HepG2 (cell line): Measurements from ENCODE around the gene EDEM1. TPM values are rescaled to one million over a fixed set of nuclear protein-coding genes. Genes with fewer than 3 reads are reported as not detected.

Source experiments
- ATAC-seq: fragments of 200-7000 bp; cut with Tn5 transposase; 3 replicates; pipeline ENCODE4 v1.9.1; 2020; ENCODE audit warnings: mild to moderate bottlenecking, moderate library complexity
- BruUV-seq: library from RNA; stranded (reverse); fragments of 400-500 nt; replicated peaks from 2 replicates; lab custom pipeline; 2021; lab: Mats Ljungman, UMichigan
- CTCF ChIA-PET: fragments of 300-600 bp; formaldehyde crosslinking; extraction: SDS; loops from one replicate; lab custom pipeline; 2021; ENCODE audit warnings: low total read pairs, inconsistent platforms, low intra/inter-chr PET ratio; lab: Yijun Ruan, JAX
- POLR2A ChIA-PET: fragments of 350-600 bp; sonication (Branson Sonifier 250); formaldehyde crosslinking; loops from one replicate; lab custom pipeline; 2020; ENCODE audit warnings: antibody characterized with exemption, inconsistent platforms; lab: Yijun Ruan, JAX
- DNase-seq: peaks from one replicate; pipeline ENCODE4 v3.0.0-alpha.2; 2015; ENCODE audit warnings: low spot score
- FAIRE-seq: peaks from 3 replicates; lab custom pipeline; 2011; peaks lifted over from hg19 to GRCh38; lab: Jason Lieb, UNC
- H2AFZ ChIP-seq: one replicate; pipeline ENCODE4 v1.6.1; 2011; ENCODE audit warnings: low read length, inconsistent platforms
- H3K27ac ChIP-seq: fragments of 300-600 bp; 3 replicates; pipeline ENCODE4 v1.8.0; 2011; ENCODE audit warnings: mixed run types, mild to moderate bottlenecking, mixed read lengths, low read length, inconsistent platforms; ENCODE audit not compliant: insufficient read depth; ENCODE audit errors: extremely low read length
- H3K27me3 ChIP-seq, 2 experiments: fragments of 200-600 bp in 1 of 2; 2 replicates in 1 of 2; 3 replicates in 1 of 2; pipeline versions ENCODE4 v1.6.0 to v1.8.0; 2011; ENCODE audit warnings: low read length in 2 of 2, mild to moderate bottlenecking in 2 of 2, moderate library complexity in 2 of 2, inconsistent platforms in 1 of 2; ENCODE audit not compliant: insufficient read depth in 2 of 2, control insufficient read depth in 1 of 2
- H3K36me3 ChIP-seq, 2 experiments: fragments of 200-600 bp in 1 of 2; replicated peaks in 1 of 2; 2 replicates in 1 of 2; 3 replicates in 1 of 2; pipeline versions ENCODE4 v1.5.1 to v1.8.0; 2011; ENCODE audit warnings: low read length in 2 of 2, inconsistent platforms in 1 of 2; ENCODE audit not compliant: insufficient read depth in 2 of 2, control insufficient read depth in 1 of 2
- H3K4me1 ChIP-seq: 2 replicates; pipeline ENCODE4 v1.5.1; 2012; ENCODE audit warnings: low read length, inconsistent platforms; ENCODE audit not compliant: insufficient read depth
- H3K4me2 ChIP-seq: 2 replicates; pipeline ENCODE4 v1.6.0; 2011; ENCODE audit warnings: low read depth, low read length, inconsistent platforms
- H3K4me3 ChIP-seq, 3 experiments: fragments of 200-600 bp in 1 of 3; sonication (generic), shearing (Covaris generic) in 1 of 3; replicated peaks in 1 of 3; 2 replicates each; pipeline ENCODE4 v1.5.1; 2011 to 2016; ENCODE audit warnings: low read length in 3 of 3, inconsistent platforms in 2 of 3, low read depth in 2 of 3, mild to moderate bottlenecking in 2 of 3, control low read depth in 1 of 3, mixed read lengths in 1 of 3; ENCODE audit not compliant: insufficient read depth in 1 of 3
- H3K79me2 ChIP-seq: one replicate; pipeline ENCODE4 v1.6.1; 2011; ENCODE audit warnings: low read length, inconsistent platforms; ENCODE audit not compliant: insufficient read depth
- H3K9ac ChIP-seq: 2 replicates; pipeline ENCODE4 v1.6.0; 2011; ENCODE audit warnings: mild to moderate bottlenecking, low read depth, low read length, inconsistent platforms; ENCODE audit not compliant: insufficient read depth
- H3K9me3 ChIP-seq: 2 replicates; pipeline ENCODE4 v1.5.1; 2012; ENCODE audit warnings: mild to moderate bottlenecking, low read length
- H4K20me1 ChIP-seq: 2 replicates; pipeline ENCODE4 v1.6.0; 2011; ENCODE audit warnings: inconsistent platforms, mild to moderate bottlenecking, low read length, moderate library complexity; ENCODE audit not compliant: insufficient read depth
- AFF4 ChIP-seq: sonication (generic); formaldehyde crosslinking; IDR thresholded peaks from 2 replicates; pipeline ENCODE4 v1.4.0; 2020; ENCODE audit warnings: missing genetic modification reagents
- BRCA1 ChIP-seq: sonication (generic); formaldehyde crosslinking; IDR thresholded peaks from 2 replicates; pipeline ENCODE4 v1.4.0; 2020; ENCODE audit warnings: missing genetic modification reagents
- CEBPB ChIP-seq: IDR thresholded peaks from 2 replicates; pipeline ENCODE4 v1.6.1; 2011; ENCODE audit warnings: low read depth, low read length, improper control_type of control experiment, borderline replicate concordance
- CERS6 ChIP-seq: sonication (generic); formaldehyde crosslinking; IDR thresholded peaks from 2 replicates; pipeline ENCODE4 v1.5.0; 2020; ENCODE audit warnings: missing genetic modification reagents
- HMG20A ChIP-seq: IDR thresholded peaks from 2 replicates; pipeline ENCODE4 v1.6.1; 2016; ENCODE audit warnings: borderline replicate concordance
- HNRNPLL ChIP-seq: fragments of 200-400 bp; formaldehyde crosslinking; IDR thresholded peaks from 2 replicates; pipeline ENCODE4 v1.6.1; 2017; ENCODE audit warnings: mild to moderate bottlenecking, low read depth, low read length; ENCODE audit not compliant: poor library complexity, severe bottlenecking
- NR0B2 ChIP-seq: sonication (generic); formaldehyde crosslinking; IDR thresholded peaks from 2 replicates; pipeline ENCODE4 v1.4.0; 2020; ENCODE audit warnings: mild to moderate bottlenecking, missing genetic modification reagents
- RBFOX2 ChIP-seq: fragments of 200-400 bp; formaldehyde crosslinking; IDR thresholded peaks from 2 replicates; pipeline ENCODE4 v1.6.1; 2017; ENCODE audit warnings: low read depth, mild to moderate bottlenecking, low read length
- RNF219 ChIP-seq: sonication (generic); formaldehyde crosslinking; IDR thresholded peaks from 2 replicates; pipeline ENCODE4 v1.5.0; 2020; ENCODE audit warnings: mild to moderate bottlenecking, missing genetic modification reagents
- SETDB1 ChIP-seq: sonication (generic); formaldehyde crosslinking; IDR thresholded peaks from 2 replicates; pipeline ENCODE4 v1.5.1; 2020; ENCODE audit warnings: missing genetic modification reagents, mild to moderate bottlenecking, borderline replicate concordance
- ZFP36L2 ChIP-seq: sonication (generic); formaldehyde crosslinking; IDR thresholded peaks from 2 replicates; pipeline ENCODE4 v1.4.0; 2020; ENCODE audit warnings: missing genetic modification reagents
- ZFP90 ChIP-seq: sonication (generic); formaldehyde crosslinking; IDR thresholded peaks from 2 replicates; pipeline ENCODE4 v1.8.0; 2022; ENCODE audit warnings: missing genetic modification reagents, mild to moderate bottlenecking, inconsistent platforms, borderline replicate concordance
- ZNF230 ChIP-seq: sonication (generic); formaldehyde crosslinking; IDR thresholded peaks from 2 replicates; pipeline ENCODE4 v1.4.0; 2020; ENCODE audit warnings: mild to moderate bottlenecking, missing genetic modification reagents
- ZNF382 ChIP-seq: sonication (generic); formaldehyde crosslinking; IDR thresholded peaks from 2 replicates; pipeline ENCODE4 v1.5.0; 2020; ENCODE audit warnings: missing genetic modification reagents, mild to moderate bottlenecking, borderline replicate concordance
- ZNF580 ChIP-seq: IDR thresholded peaks from 2 replicates; pipeline ENCODE4 v1.6.1; 2016; ENCODE audit warnings: low read depth, borderline replicate concordance
- ZNF674 ChIP-seq: sonication (generic); formaldehyde crosslinking; IDR thresholded peaks from 2 replicates; pipeline ENCODE4 v1.5.0; 2020; ENCODE audit warnings: low read depth, mild to moderate bottlenecking, missing genetic modification reagents
- ZNF879 ChIP-seq: sonication (generic); formaldehyde crosslinking; IDR thresholded peaks from 2 replicates; pipeline ENCODE4 v1.8.1; 2023; ENCODE audit warnings: missing genetic modification reagents
- WGBS: methylation state at CpG from one replicate; pipeline ENCODE4 v1.1.6; 2017; ENCODE audit warnings: low lambda C conversion rate; 5-methylcytosine and 5-hydroxymethylcytosine counted together
- in situ Hi-C: cut with HindIII; loops from 2 replicates; pipeline ENCODE4 v1.10.0; 2017; ENCODE audit warnings: low pct_unique_long_range_greater_than_20kb; ENCODE audit not compliant: extremely low pct_ligation_motif_present
- intact Hi-C: fragments of 100-400 bp; cut with micrococcal nuclease; formaldehyde crosslinking; loops from one replicate; pipeline ENCODE4 v1.10.0; 2022; ENCODE audit not compliant: unreplicated experiment
- polyA plus RNA-seq, 8 experiments: library from polyadenylated mRNA; depleted of rRNA in 3 of 8; stranded (reverse) in 7 of 8; unstranded in 1 of 8; fragments of >200 nt; fragmentation: Illumina TruSeq in 4 of 8; extraction: Trizol in 4 of 8; gene quantifications; 2 replicates each; pipeline versions ENCODE4 v1.2.1 to v1.2.3, GENCODE V29; 2011 to 2016; ENCODE audit warnings: low read depth in 4 of 8, missing spikeins in 1 of 8, mixed read lengths in 1 of 8; ENCODE audit not compliant: insufficient read depth in 1 of 8
- total RNA-seq, 5 experiments: library from RNA; depleted of rRNA; stranded (reverse); fragments of >200 nt; fragmentation: Illumina TruSeq; extraction: Trizol; gene quantifications; 2 replicates each; pipeline ENCODE4 v1.2.3, GENCODE V29; 2016; ENCODE audit warnings: low read depth in 1 of 5

Gene EDEM1
- total and polyA plus RNA-seq, 2 of the 13 experiments (the other 11 are each of a cell fraction or from before 2014, with no cell fraction given), result 13.8 to 25.8 TPM

GRCh38 chr3:5217824-5218595 is 30.5 kb downstream of the EDEM1 start:
- peak overlapping the region; percentile 20 for H3K27ac ChIP-seq
- CTCF ChIA-PET, result no interaction called here
- H3K27me3 ChIP-seq, result no peaks in the 10 kb centered on the region
- BruUV-seq, result no TSS peak
- no peaks in the 10 kb centered on the region for H4K20me1 ChIP-seq
- in situ Hi-C loops (no loop called here), intact Hi-C loops (no loop called here)
- no peak overlapping the region for H3K9ac ChIP-seq
- POLR2A ChIA-PET, result no interaction called here
- TF ChIP-seq RNF219 (CRISPR knock-in tag), result no peak
- no peak for TF ChIP-seq HMG20A
- no peak for TF ChIP-seq ZNF674 (CRISPR knock-in tag)
- TF ChIP-seq AFF4 (CRISPR knock-in tag), result no peak
- TF ChIP-seq CERS6 (CRISPR knock-in tag), result no peak
- TF ChIP-seq BRCA1 (CRISPR knock-in tag), result no peak
- no peak for TF ChIP-seq ZFP90 (CRISPR knock-in tag)
- no peak for TF ChIP-seq ZNF230
- TF ChIP-seq ZNF382, result no peak
- no peak for TF ChIP-seq SETDB1 (CRISPR knock-in tag)
- no peak for TF ChIP-seq NR0B2 (CRISPR knock-in tag)
- TF ChIP-seq ZFP36L2 (CRISPR knock-in tag), result no peak
- TF ChIP-seq ZNF580 (CRISPR knock-in tag), result no peak
- TF ChIP-seq HNRNPLL, result no peak
- no peak for TF ChIP-seq ZNF879 (CRISPR knock-in tag)
- no peak for TF ChIP-seq CEBPB
- TF ChIP-seq RBFOX2, result no peak
- H3K4me1 ChIP-seq, result peaks cover 33% of the 10 kb centered on the region
- H3K79me2 ChIP-seq, result no peaks in the 10 kb centered on the region
- FAIRE-seq (no peak), ATAC-seq (no peak), DNase-seq (no peak)
- no peak overlapping the region for H3K4me2 ChIP-seq
- no peaks in the 10 kb centered on the region for H3K9me3 ChIP-seq
- WGBS, result 89% methylated on average over 9 of the region's 9 CpGs
- H3K4me3 ChIP-seq, result no peak overlapping the region
- H2AFZ ChIP-seq, result no peak overlapping the region
- peaks cover 19 to 46% of the 10 kb centered on the region in 2 experiments for H3K36me3 ChIP-seq
